Activated gamma-delta T cell (primary cell): ENCODE results near the gene MAP3K9.
A peak's percentile ranks its signal among the peaks of the same experiment; 100 is the strongest.
"Not testable (repeated sequence)": the region's sequence is repeated elsewhere in the genome, so short reads cannot be mapped to it uniquely, and the experiment has no call there.

ENCODE experiments used
- DNase-seq: peaks from one replicate; lab custom pipeline; 2025; lab: John Stamatoyannopoulos, UW
- total RNA-seq, 2 donors: gene quantifications; one replicate each; lab custom pipeline; 2026; lab: John Stamatoyannopoulos, UW

MAP3K9 gene
- total RNA-seq: 15.6 to 26.9 reads per million in 2 donors

DNA sequence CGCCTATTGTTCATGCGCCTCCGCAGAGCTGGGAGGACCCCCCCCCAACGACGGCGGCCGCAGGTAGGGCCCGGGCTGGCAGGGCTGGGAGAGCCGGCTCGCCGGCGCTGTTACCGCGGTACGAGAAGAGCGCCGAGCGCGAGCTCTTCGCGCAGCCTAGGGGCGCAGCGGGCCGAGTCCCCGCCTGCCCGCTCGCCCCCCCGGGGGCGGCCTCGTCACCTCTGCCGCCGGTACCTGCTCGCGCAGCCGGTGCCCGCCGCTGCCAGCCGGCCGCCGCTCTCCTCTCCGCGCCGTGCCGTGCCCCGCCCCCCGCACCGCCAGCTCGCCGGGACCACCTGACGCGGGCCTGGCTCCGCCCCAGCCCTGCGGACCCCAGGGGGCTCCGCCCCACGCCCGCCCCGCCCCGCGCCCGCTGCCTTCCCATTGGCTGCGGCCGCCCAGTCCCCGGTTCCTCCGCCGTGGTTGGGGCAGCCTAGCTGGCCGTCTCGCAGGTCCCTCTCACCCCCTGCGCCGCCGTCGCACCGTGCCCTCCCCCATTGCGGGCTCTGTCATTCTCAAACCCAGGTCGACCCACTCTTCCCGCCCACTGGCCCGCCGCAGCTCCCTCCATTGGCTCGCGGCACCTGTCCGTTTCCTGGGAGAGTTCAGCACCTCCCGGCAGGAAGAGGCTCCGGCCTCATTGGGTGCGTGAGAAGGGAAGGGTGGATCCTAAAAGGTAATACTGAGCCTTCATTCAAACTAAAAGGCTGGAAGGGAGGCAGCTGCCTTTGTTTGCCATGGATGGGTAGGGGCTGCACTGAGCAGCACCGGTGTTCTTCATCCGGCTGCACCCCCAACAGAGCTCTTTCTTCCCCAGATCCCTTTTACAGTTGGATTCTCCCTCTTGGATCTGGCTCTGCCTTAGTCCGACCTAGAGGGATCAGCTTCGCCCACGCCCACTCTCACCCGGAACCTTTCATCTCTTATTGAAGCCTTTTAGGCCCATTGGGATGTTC lies at the start of gene MAP3K9:
MAP3K9 (minus strand) TSS at position 289 of the 995 bp plus-strand sequence. CDS start 342 bp downstream, outside the sequence.
- peak; percentile 94 for DNase-seq

DNA sequence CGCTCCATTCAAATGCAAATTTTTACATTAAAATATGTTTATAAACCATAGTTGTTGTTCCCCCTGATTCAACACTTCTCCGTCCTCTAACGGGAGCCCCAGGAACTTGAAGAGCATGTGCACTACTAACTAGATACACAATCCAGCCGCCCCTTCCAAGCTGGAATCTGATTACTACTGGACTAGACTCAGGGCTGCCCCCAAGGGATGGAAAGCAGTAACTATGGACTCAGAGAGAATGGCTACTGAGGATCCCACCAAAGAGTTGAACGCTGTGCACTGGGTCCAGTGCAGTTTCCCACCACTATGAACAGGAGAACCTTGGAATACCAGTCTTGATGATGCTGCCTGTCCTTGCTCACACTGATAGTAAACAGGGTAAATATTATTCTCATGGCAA lies 49.3 kb upstream of the MAP3K9 start:
- DNase-seq: no peak

DNA sequence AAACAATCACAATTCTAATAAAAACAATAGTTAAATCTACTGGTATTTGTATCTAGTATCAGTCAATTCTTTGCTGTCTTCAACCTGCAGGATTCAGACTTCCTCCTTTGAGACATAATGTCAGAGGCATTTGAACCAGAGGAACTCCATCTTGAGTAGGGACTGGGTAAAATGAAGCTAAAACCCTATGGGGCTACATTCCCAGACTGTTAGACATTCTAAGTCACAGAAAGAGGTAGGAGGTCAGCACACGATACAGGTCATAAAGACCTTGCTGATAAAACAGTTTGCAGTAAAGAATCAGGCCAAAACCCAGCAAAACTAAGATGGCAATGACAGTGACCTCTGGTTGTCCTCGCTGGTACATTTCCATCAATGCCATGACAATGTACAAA lies 48.2 kb upstream of the MAP3K9 start:
- no peak for DNase-seq

GRCh38 chr14:70856851-70857495 lies 47.7 kb upstream of the MAP3K9 start:
- DNase-seq: no peak

DNA sequence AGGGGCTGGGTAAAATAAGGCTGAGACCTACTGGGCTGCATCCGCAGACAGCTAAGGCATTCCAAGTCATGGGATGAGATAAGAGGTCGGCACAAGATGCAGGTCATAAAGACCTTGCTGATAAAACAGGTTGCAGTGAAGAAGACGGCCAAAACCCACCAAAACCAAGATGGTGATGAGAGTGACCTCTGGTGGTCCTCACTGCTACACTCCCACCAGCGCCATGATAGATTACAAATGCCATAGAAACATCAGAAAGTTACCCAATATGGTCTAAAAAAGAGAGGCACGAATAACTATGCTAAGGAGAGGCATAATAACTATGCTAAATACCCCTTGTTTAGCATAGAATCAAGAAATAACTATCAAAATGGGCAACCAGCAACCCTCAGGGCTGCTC lies 46.2 kb upstream of the MAP3K9 start:
- no peak for DNase-seq

DNA sequence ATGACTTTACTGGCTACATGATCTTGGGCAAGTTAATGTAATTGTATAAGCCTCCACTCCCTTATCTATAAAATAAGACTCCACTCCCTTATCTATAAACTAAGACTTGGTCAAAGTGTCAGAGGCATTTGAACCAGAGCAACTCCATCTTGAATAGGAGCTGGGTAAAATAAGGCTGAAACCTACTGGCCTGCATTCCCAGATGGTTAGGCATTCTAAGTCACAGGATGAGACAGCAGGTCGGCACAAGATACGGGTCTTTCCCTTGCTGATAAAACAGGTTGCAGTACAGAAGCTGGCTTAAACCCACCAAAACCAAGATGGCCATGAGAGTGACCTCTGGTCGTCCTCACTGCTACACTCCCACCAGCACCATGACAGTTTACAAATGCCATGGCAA lies 44.3 kb upstream of the MAP3K9 start:
- not testable (repeated sequence) for DNase-seq

DNA sequence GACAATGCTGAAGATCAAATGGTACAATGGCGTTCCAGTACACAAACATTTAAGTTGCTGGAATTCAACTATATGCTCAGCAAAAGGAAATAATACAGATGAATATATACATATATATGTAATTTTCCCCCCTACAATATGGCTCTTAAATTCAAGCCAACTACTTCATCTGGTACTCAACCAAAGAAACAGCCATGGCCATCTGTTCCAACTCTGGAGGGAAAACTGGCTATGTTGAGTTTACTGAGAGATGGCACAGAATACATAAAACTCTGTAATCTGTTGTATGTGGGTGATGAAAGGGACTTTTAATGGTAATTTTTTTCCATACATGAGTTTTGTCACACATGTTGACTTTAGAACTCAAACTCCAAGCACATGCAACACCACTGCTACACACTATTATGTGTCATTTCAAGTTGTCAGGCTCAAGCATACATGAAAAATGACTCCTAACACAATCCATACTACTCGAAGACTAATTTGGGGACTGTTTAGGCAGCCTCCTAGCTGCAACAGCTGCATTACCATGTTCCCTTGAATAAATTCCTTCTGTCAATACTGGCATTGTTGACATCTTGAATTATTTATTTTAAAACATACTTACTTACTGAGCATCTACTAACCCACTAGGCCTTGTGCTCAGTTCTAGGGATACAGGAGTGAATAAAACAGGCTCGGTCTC lies 38.2 kb upstream of the MAP3K9 start:
- DNase-seq: no peak

- no peak for DNase-seq
These were observed 36.3 kb upstream of the MAP3K9 start for GRCh38 chr14:70845601-70846000.

DNA sequence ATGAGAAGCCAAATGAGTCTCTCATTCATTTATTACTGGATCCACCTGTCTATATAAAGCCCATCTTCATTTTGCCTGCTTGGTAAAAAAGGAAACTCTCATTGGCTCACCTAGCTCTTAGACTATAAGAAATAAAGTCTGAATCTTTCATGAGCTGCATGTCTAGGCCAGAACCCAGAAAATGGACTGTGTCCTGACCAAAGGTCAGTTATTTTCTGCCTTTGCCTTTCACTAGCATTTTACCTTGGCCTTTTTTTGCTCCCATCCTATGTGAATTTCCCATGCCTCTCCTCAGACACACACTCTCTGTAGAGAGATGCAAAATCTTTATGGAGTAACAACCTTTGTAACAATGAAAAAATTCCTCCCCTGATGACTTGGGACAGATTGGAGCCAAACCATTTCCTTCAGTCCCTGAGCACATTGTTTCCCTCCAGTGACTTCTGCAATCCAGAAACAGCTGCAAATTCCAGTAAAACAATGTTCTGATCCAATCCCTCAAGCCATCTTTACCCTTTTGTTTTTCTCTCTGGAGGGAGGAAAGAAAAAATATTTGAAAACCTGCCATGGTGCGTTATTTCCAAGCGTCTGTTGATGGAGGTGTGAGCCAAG lies 33.6 kb upstream of the MAP3K9 start:
- DNase-seq: no peak

DNA sequence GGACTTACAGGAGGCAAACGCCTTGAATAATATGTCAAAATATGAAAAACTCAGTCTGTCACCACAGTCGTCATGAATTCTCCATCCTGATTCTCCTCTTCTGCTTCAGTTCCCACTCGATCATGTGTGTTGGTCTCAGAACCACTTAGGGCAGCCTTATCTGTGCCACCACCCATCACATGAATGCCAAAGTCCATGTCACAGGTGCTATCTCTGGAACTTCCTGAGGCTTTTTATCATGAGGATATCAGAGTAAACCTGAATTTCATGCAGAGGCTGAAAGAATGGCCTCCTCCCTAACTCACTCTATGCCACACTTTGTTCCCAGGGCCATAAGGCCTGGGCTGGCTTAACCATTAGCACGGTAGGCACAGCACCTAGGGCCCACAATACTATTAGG lies 28.8 kb upstream of the MAP3K9 start:
- DNase-seq: no peak

- DNase-seq: no peak
These were observed 27.6 kb upstream of the MAP3K9 start for GRCh38 chr14:70836946-70837345.

- DNase-seq: no peak
These were observed 24.6 kb upstream of the MAP3K9 start for GRCh38 chr14:70833884-70834283.

DNA sequence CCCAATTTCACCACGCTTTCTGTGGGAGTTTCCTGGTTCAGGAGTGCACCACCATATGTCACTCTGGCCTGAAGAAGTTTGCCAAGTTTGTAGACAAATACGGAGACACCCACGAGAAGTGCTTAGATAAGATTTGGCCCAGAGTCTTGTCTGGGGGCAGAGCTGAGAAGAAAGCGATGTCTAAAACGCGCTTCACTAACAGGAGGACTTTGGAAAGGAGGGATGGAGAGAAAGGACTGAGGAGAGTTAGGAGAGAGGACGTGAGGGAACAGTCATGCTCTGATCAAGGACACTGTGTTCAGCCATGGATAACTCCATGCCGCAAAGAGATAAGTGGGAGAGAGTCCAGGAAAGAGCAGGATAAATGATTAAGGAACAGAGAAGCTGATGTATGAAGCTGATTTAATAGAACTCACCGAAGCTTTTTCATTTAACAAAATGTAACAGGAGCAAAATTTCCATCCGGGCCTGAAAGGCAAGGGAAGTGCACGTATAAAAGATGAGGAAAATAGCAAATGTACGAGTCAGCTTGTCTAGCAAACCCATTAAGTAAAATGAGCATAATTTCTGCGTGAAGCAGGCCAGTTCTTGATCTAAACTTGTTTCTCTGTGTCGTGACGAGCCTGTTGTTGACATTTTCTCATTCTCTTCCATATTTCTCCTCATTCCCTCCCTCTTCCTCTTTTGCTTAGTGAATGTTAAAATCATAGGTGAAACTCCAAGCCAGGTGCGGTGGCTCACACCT lies 23.4 kb upstream of the MAP3K9 start:
- DNase-seq: no peak

DNA sequence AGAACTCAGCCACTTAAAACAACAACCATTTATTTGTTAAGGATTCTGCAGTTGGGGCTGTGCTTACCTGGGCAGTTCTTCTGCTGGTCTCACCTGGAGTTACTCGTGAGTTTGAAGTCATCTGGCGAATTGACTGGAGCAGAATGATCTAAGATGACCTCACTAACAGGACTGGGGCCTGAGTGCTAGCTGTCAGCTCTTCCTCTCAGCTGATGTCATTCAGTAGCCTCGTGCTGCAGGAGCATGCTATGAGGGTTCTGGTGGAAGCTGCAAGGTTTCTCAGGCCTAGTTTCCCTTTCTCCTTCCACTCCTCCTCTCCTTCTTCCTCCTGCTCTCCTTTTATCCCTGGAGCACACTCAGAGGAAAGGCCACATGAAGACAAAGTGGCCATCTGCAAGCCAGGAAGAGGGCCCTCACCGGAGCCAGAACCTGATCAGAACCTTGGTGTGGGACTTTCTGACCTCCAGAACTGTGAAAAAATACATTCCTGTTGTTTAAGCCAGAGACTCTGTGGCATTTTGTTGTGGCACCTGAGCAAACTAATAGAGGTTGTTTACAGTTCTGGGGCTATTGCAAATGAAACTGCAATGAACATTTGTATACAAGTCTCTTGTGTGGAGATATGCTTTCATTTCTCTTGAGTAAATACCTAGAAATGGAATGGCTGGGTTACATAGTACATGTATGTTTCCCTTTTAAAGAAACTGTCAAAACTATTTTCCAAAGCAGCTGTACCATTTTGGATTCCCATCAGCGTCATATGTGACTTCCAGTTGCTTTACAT lies 21.9 kb upstream of the MAP3K9 start:
- DNase-seq: no peak

DNA sequence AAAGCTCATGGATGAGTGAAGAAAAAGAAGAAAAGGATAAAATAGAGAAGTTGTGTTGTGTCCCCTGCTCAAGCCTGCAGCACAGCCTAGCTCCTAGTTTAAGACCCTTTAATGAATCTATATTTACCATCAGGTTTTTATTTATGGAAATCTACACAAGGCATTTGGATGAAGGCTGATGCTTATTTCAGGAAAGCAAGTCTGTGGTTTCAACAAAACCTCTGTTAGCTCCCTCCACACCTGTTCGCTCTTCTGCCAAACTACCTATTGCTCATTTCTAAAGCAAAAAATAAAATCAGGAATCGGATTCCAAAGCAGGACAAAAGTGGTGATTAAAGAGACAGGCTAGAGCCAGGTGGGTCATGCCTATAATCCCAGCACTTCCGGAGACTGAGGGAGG lies 18.9 kb upstream of the MAP3K9 start:
- no peak for DNase-seq

DNA sequence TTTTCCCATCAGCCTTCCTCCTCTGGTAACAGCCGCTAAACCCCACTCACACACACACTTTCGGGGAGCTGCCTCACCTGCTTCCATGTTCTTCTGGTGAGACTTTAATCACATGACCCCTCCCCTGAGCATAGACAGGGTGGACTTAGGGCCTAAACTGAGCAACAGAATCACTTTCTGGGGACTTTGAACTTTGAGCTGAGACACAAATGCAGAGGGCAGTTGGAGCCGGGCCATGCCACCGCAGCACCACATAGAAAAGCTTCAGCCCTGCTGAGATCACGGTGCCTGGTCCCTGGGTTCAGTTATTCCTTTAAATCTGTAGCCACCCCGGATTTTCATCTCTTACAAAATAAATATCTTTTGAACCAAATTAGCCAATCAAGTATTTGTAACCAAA lies 18.4 kb upstream of the MAP3K9 start:
- DNase-seq: no peak

DNA sequence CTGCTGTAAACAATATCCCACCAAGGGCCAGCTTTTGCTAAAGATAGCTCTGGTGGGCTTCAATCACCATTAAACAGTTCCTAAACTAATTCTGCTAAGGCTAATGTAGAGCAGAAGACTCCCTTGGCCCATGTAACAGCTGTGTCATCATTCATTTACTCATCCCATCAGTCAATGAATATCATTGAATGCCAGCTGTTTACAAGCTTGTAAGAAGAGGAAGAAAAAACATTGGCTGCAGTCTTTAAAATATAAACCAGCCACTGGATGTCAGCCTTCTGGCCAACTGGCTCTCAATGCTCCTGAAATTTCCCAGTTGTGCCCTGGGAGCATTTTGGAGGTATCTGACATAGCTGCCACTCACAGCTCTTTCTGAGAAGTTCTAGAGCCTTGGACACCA lies 18.0 kb upstream of the MAP3K9 start:
- no peak for DNase-seq

DNA sequence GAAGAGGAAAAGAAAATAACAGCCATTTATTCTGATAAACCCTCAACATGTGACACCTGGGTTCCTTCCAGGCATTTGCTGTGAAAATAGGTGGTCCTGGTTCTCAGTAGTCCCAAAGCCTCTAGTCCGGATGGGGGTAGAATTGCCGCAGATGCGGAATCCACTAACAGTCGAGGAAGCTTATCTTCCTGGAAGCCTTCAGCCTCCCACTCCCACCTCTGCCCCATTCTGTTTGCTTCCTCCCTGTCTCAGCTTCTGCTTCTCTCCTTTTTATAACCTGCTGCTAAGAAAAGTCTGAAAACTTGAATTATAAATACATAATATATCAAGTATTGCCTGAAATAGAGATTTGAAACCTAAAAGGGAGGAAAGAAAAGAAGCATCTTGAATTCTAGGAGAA lies 14.0 kb upstream of the MAP3K9 start:
- DNase-seq: no peak

DNA sequence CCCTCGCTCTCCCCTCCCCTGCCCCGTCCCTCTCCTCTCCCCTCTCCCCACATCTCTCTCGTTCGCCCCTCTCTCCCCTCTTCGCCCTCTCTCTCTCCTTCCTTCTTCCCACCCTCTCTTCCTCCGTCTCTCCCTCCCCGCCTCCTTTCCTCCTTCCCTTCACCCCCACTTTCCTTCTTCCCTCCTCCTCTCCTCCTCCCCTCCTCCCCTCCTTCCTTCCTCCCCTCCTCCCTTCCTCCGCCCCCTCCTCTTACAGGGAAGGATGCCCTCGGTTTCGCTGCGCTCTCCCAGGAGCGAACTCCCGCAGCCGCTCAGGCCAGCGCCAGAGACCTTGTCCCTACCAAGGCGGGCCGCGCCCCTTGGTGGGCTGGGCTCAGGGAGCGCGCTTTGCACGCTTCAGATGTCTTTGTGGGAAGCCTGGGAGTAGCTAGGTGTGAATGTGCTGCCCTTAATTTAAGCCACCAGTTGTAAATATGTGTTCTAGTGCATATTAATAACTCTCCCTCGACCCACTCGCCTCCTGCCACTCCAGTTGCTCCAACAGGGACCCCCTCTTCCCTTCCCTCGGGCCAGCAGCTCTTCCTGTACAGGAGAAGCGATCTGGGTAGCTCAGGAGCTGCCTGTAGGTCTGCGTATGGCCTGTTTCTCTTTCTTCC lies 13.3 kb upstream of the MAP3K9 start:
- no peak for DNase-seq
